RWPE2 (cell line): ENCODE measurements around the gene LRFN2.

Source experiments
- ATAC-seq: fragments of 200-7000 bp; cut with Tn5 transposase; 3 replicates; pipeline ENCODE4 v1.9.1; 2021; ENCODE audit warnings: low read depth
- DNase-seq: peaks from one replicate; pipeline ENCODE4 v3.0.0-alpha.2; 2020; ENCODE audit warnings: low spot score
- H3K27ac ChIP-seq: fragments of 450-650 bp; 2 replicates; pipeline ENCODE4 v1.5.1; 2017; ENCODE audit warnings: mild to moderate bottlenecking; ENCODE audit not compliant: poor library complexity, severe bottlenecking
- H3K27me3 ChIP-seq: fragments of 250-450 bp; sonication (Bioruptor Pico); 2 replicates; pipeline ENCODE4 v1.5.1; 2021; ENCODE audit warnings: mild to moderate bottlenecking, moderate library complexity; ENCODE audit not compliant: insufficient read depth, poor library complexity, severe bottlenecking
- H3K36me3 ChIP-seq: fragments of 250-450 bp; sonication (Bioruptor Pico); 2 replicates; pipeline ENCODE4 v1.5.1; 2020; ENCODE audit warnings: low read depth, mild to moderate bottlenecking, moderate library complexity
- H3K4me1 ChIP-seq: fragments of 250-450 bp; sonication (Bioruptor Pico); 2 replicates; pipeline ENCODE4 v1.5.1; 2021; ENCODE audit warnings: mild to moderate bottlenecking, moderate library complexity; ENCODE audit not compliant: insufficient read depth, poor library complexity, severe bottlenecking
- H3K4me3 ChIP-seq: fragments of 250-450 bp; sonication (Bioruptor Pico); 2 replicates; pipeline ENCODE4 v1.5.1; 2021; ENCODE audit warnings: mild to moderate bottlenecking, moderate library complexity; ENCODE audit not compliant: severe bottlenecking
- H3K9me3 ChIP-seq: fragments of 250-450 bp; sonication (Bioruptor Pico); 2 replicates; pipeline ENCODE4 v1.5.1; 2021; ENCODE audit warnings: mild to moderate bottlenecking, moderate library complexity; ENCODE audit not compliant: severe bottlenecking
- TF ChIP-seq, protein P1 (sequence below): fragments of 450-650 bp; IDR thresholded peaks from one replicate; pipeline ENCODE4 v1.5.1; 2017; ENCODE audit warnings: mild to moderate bottlenecking, moderate library complexity; ENCODE audit not compliant: poor library complexity, severe bottlenecking

Gene LRFN2

DNA sequence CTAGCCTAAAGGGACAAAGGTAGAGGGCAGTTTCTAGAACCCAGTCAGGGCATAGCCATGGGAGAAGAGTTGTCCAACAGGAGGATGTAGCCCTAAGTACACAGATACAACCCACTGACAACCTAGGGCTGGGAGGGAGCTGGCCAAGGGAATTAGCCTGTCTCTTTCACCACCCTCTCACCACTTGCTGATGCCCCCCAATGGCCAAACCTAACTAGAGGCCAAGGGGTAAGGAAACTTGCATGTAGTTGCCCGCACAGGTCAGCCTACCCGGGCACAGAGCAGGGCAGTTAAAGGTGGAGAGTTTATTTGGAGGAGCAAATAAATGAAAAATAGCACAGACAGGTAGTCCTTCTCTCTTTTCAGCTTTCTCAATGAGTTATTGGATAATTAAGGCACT, 143.3 kb downstream of the LRFN2 start:
- Histone ChIP-seq H3K27ac (no peak overlapping the region), H3K36me3 (no peaks in the 10 kb centered on the region), H3K9me3 (no peaks in the 10 kb centered on the region), H3K4me3 (no peak overlapping the region), H3K27me3 (no peaks in the 10 kb centered on the region), H3K4me1 (peaks cover 4% of the 10 kb centered on the region)
- ATAC-seq (no peak), DNase-seq (no peak)
- TF ChIP-seq, protein P1, sequence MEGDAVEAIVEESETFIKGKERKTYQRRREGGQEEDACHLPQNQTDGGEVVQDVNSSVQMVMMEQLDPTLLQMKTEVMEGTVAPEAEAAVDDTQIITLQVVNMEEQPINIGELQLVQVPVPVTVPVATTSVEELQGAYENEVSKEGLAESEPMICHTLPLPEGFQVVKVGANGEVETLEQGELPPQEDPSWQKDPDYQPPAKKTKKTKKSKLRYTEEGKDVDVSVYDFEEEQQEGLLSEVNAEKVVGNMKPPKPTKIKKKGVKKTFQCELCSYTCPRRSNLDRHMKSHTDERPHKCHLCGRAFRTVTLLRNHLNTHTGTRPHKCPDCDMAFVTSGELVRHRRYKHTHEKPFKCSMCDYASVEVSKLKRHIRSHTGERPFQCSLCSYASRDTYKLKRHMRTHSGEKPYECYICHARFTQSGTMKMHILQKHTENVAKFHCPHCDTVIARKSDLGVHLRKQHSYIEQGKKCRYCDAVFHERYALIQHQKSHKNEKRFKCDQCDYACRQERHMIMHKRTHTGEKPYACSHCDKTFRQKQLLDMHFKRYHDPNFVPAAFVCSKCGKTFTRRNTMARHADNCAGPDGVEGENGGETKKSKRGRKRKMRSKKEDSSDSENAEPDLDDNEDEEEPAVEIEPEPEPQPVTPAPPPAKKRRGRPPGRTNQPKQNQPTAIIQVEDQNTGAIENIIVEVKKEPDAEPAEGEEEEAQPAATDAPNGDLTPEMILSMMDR, result no peak

DNA sequence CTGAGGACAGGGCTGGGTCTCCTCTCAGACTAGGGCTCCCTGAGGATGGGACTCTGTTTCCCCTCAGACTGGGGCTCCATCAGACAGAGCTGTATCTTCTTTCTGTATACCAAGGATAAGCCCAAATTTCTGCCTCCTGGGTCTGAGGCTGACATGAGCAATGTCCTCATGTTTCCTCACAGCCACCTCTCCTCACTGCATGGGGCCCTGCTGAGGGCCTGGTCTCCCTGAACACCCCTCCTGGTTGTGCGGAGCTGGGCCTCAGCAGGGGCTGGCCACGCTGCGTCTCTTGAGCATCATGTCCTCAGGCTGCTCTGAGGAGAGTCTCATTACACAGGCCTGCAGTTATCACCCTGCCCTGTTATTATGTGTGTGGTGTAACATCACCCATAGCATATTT, 144.6 kb downstream of the LRFN2 start:
- Histone ChIP-seq H3K9me3 (no peaks in the 10 kb centered on the region), H3K27ac (no peak overlapping the region), H3K4me1 (peaks cover 4% of the 10 kb centered on the region), H3K4me3 (no peak overlapping the region), H3K27me3 (no peaks in the 10 kb centered on the region), H3K36me3 (no peaks in the 10 kb centered on the region)
- ATAC-seq (no peak), DNase-seq (no peak)
- TF ChIP-seq, protein P1, result no peak

DNA sequence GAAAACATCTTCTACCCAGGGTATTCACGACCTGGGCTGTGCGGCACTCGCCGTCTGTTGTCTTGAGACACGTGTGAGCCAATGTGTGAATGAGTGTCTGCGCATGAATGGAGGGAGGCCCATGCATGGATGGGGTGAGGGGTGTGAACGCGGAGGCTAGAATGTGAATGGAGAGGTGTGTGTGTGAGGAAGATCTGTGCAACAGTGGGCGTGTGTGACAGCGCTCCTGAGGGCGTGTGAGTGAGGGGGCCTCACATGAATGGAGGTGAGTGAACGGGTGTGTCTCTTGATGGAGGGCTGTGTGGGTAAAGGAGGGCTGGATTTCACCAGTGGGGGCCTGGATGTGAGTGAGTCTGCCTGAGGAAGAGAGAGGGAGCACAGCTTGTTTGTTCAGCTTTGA, 146.0 kb downstream of the LRFN2 start:
- ATAC-seq (no peak), DNase-seq (no peak)
- TF ChIP-seq, protein P1, result no peak
- Histone ChIP-seq H3K27ac (no peak overlapping the region), H3K9me3 (no peaks in the 10 kb centered on the region), H3K36me3 (no peaks in the 10 kb centered on the region), H3K27me3 (no peaks in the 10 kb centered on the region), H3K4me3 (no peak overlapping the region), H3K4me1 (peaks cover 4% of the 10 kb centered on the region)

DNA sequence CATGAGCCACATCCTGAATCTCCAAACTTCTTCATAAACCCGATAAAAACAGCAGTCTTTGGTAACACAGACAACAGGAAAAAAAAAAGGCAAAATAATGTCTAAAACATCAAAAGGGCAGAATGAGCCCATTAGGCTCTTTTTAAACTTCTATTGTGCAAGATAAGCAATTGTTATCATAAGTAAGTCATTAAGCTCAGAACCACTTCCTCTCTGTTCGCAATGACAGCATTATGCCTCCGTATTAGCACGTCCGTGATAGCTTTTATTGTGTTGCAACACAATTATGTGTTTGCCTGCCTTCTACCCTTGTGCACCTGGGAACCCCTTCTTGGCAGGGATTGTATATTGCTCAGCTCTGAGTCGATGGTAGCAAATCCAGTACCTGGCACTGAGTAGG, 147.1 kb downstream of the LRFN2 start:
- no peak overlapping the region for H3K4me3 ChIP-seq
- TF ChIP-seq, protein P1, result no peak
- H3K36me3 ChIP-seq, result no peaks in the 10 kb centered on the region
- H3K27me3 ChIP-seq, result no peaks in the 10 kb centered on the region
- peaks cover 4% of the 10 kb centered on the region for H3K4me1 ChIP-seq
- DNase-seq (no peak), ATAC-seq (peak; percentile 74)
- no peak overlapping the region for H3K27ac ChIP-seq
- no peaks in the 10 kb centered on the region for H3K9me3 ChIP-seq

DNA sequence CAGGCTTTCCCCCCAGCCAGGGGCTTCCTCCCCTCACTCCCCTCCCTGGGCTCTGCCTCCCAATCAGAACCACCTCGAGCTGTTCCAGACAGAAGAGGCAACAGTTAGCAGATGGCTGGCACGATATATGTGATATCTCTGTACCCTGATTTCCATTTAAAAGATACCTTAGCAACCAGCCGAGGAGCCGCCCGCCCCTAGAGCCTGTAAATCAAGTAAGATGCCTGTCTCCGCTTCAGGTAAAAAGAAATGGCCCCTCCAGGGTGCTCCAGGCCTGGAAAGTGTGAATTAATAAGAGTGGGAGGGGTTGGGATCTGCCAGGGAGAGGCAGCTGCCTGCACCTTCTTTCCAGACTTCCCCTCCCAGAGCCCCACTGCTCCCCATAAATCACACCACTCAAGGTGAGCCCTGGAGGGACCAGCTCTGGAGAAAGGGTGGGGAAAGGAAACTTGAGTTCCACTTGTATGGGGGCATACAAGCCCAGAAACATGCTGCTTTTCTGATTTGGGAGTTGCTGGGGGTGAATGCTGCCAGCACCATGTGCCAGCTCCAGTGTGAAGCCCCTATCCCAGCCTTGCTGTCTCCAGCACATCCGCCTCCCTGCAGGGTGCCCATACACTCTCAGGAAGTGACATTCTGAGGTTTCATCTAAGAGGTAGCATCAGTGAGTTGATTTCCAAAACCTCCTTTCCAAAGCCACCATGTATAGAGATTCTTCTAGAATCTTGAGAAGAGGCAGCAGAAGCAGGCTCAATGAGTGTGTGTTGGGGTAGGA, 148.0 kb downstream of the LRFN2 start:
- no peak overlapping the region for H3K27ac ChIP-seq
- H3K27me3 ChIP-seq, result no peaks in the 10 kb centered on the region
- DNase-seq (no peak), ATAC-seq (no peak)
- H3K36me3 ChIP-seq, result no peaks in the 10 kb centered on the region
- H3K4me3 ChIP-seq, result no peak overlapping the region
- peaks cover 4% of the 10 kb centered on the region for H3K4me1 ChIP-seq
- no peaks in the 10 kb centered on the region for H3K9me3 ChIP-seq
- TF ChIP-seq, protein P1, result no peak
